ENCODE data around the gene ISG15.
A peak's percentile ranks its signal among the peaks of the same experiment; 100 is the strongest.
"Not testable (repeated sequence)": the region's sequence is repeated elsewhere in the genome, so short reads cannot be mapped to it uniquely, and the experiment has no call there.

The ISG15 gene

GRCh38 chr1:1030867-1031658 is 17.8 kb downstream of the ISG15 start:
- DNase-seq: not testable (repeated sequence)

- DNase-seq: no peak
These were observed 18.4 kb downstream of the ISG15 start for GRCh38 chr1:1031659-1032235.

DNA sequence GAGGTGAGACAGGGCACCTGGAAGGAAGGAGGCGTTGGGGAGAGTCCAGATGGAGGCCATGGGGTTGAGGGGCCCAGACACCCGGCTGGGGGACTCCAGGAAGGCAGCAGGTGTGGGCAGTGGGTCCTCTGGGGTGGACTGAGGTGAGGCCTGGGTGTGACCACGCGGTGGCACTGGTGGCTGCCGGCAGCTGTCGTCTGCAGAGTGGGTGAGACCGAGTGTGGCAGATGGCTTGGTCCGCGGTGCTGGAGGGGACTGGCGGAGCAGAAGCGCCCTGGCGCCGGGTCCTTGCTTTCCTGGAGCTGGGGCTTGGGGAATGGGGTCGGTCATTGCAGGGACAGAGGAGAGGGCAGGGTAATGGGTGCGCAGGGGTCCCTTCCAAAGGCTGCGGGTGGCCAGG is 19.1 kb downstream of the ISG15 start:
- no peak for DNase-seq

DNA sequence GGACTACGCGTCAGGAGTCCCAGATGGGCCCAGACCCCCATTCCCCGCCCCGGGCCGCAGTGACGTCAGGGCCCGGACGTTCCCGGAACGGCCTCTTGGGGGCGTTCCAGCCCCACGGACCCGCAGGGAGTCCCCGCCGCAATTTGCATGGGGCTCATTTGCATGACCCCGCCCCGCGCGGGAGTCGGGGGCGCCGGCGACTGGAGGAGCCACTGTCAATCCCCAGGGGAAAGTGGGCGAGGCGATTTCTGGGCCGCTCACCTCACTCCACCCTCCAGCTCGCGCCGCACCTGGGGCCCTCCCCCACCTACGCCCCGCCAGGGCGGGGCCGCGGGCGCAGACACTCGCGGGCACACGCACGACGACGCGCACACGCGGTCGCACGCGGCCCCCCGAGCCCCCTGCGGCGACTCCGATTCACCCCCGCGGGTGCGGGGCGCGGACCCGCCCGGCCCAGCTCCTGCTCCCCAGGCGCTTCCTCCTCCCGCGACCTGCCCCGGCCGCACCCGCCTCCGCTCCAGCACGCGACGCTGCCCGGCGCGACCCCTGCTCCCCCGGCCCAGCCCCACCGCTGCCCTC is 19.8 kb downstream of the ISG15 start:
- DNase-seq: peak; percentile 88

DNA sequence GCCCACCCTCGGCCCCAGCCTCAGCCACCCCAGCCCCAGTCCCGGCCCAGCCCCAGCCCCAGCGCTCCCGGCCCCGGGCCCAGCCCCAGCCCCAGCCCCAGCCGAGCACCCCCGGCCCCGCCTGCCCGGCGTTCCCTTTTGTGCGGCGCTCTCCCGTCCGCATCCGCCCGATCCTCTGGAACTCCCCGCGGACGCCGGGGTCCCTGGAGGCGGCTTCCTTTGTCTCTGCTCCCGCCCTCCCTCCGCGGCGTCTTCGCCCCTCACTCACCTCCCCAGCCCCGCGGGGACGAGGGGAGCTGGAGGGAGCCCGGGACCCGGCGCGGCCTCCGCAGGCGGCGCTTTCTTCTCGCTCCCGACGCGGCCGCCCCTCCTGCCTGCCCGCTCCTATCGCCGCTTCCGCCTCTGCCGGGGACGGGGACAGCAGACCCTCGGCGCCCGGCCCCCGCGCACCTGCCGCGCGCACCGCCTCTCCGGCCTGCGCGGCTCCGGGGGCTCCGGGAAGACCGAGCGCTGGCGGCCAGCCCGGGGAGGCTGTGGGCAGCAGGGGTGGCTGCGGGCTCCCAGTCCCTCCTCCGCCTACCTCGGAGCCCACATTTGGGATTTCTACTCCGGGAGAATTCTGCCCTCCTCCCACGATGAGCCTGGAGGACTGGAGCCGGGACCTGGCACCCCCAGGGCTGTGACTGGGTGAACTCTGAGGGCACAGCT is 20.6 kb downstream of the ISG15 start:
- DNase-seq: no peak

DNA sequence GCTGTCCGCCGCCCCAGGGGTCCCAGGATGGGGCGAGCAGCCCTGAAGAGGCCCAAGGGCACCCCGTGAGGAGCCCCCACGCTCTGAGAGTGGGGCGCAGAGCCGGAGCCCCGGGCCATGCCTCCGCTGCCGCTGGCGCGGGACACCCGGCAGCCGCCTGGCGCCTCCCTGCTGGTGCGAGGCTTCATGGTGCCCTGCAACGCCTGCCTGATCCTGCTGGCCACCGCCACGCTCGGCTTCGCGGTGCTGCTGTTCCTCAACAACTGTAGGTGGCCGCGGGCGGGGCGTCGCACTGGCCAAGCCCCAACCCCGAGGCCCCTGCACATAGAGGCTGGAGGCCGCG is 21.1 kb downstream of the ISG15 start:
- no peak for DNase-seq

DNA sequence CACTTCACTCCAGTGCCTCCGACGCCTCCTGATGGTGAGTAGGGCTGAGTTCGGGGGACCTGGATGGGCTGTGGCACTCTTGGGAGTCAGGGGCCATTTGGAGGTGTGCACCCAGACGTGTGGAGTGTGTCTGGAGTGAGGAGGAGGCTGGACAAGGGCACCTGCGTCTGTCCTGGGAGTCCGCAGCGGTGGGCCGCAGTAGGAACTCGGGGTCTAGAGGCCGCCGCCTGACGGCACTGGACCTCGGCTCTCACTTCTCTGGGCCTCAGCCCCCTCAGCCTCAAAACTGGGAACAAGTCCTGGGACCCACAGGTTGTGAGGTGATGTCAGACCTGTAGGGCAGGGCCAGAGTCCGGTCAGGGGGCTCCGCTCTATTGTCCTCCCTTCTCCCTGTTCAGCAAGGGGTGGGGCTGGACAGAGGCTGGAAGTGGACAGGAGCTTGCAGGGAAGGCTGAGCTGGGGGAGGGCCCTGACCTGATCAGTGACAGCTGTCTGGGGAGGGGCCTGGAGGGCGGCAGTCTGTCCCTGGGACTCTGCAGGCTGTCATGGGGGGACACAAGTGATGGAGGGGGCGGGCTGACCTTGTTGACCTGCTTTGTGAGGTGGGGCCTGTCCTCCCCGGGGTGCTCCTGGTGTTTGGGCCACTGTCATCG is 22.1 kb downstream of the ISG15 start:
- DNase-seq: no peak

- DNase-seq: no peak
These were observed 24.4 kb downstream of the ISG15 start for GRCh38 chr1:1037366-1038327.

GRCh38 chr1:1038694-1039093 is 25.4 kb downstream of the ISG15 start:
- DNase-seq: no peak

- no peak for DNase-seq
These were observed 26.0 kb downstream of the ISG15 start for GRCh38 chr1:1039145-1039910.

- peak; percentile 83 for DNase-seq
These were observed 27.0 kb downstream of the ISG15 start for GRCh38 chr1:1040004-1040991.

DNA sequence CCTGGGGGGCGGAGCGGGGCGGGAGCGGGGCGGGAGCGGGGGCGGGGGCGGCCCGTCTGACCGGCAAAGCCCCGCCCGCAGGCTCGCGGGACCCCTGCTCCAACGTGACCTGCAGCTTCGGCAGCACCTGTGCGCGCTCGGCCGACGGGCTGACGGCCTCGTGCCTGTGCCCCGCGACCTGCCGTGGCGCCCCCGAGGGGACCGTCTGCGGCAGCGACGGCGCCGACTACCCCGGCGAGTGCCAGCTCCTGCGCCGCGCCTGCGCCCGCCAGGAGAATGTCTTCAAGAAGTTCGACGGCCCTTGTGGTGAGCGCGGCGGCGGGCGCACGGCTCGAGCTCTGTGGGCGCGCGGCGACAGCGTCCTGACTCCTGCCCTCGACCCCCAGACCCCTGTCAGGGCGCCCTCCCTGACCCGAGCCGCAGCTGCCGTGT is 27.8 kb downstream of the ISG15 start:
- no peak for DNase-seq

GRCh38 chr1:1041873-1042272 is 28.6 kb downstream of the ISG15 start:
- no peak for DNase-seq

- DNase-seq: no peak
These were observed 29.5 kb downstream of the ISG15 start for GRCh38 chr1:1042835-1043234.

GRCh38 chr1:1043411-1043810 is 30.1 kb downstream of the ISG15 start:
- DNase-seq: no peak

DNA sequence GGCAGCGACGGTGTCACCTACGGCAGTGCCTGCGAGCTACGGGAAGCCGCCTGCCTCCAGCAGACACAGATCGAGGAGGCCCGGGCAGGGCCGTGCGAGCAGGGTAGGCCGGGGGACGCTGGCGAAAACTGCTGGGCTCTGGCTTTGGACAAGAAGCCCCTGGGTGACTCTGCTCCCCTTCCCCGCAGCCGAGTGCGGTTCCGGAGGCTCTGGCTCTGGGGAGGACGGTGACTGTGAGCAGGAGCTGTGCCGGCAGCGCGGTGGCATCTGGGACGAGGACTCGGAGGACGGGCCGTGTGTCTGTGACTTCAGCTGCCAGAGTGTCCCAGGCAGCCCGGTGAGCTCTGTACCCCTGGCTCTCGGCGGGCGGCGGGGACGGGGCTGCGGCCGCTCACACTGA is 30.6 kb downstream of the ISG15 start:
- no peak for DNase-seq

GRCh38 chr1:1044455-1045078 is 31.3 kb downstream of the ISG15 start:
- no peak for DNase-seq

DNA sequence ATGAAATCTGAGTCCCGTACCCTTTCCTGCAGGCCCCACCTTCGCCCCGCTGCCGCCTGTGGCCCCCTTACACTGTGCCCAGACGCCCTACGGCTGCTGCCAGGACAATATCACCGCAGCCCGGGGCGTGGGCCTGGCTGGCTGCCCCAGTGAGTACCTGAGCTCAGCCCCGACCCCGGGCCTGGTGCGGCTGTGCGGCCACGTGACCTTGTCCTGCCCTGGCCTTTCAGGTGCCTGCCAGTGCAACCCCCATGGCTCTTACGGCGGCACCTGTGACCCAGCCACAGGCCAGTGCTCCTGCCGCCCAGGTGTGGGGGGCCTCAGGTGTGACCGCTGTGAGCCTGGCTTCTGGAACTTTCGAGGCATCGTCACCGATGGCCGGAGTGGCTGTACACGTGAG is 31.8 kb downstream of the ISG15 start:
- DNase-seq: no peak

DNA sequence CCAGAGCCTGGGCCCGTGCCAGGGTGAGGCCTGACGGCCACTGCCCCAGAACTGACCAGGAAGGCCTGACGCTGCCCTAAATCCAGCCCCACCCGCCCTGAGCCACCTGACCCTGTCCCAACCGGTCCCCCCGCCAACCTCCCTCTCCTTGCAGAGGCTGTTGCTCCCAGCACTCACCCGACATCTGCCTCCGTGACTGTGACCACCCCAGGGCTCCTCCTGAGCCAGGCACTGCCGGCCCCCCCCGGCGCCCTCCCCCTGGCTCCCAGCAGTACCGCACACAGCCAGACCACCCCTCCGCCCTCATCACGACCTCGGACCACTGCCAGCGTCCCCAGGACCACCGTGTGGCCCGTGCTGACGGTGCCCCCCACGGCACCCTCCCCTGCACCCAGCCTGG is 32.9 kb downstream of the ISG15 start:
- no peak for DNase-seq

GRCh38 chr1:1046767-1047166 is 33.5 kb downstream of the ISG15 start:
- DNase-seq: no peak

Measured in CD4-positive, alpha-beta T cell treated with Interleukin-10 for 1 hour (primary cell).